HepG2 (cell line): ENCODE measurements around the gene TSEN34. TPM values are rescaled to one million over a fixed set of nuclear protein-coding genes. Genes with fewer than 3 reads are reported as not detected.

Experiments used
- ASH2L ChIP-seq: fragments of 300-600, 200-600 bp; sonication (generic); IDR thresholded peaks from 2 replicates; pipeline ENCODE4 v1.7.0; 2017; ENCODE audit warnings: low read depth, mild to moderate bottlenecking, moderate library complexity, mixed read lengths, low read length; ENCODE audit not compliant: insufficient read length
- KMT2A ChIP-seq: sonication (generic); formaldehyde crosslinking; IDR thresholded peaks from 2 replicates; pipeline ENCODE4 v1.4.0; 2020; ENCODE audit warnings: missing genetic modification reagents
- NRL ChIP-seq: sonication (generic); formaldehyde crosslinking; IDR thresholded peaks from 2 replicates; pipeline ENCODE4 v1.5.0; 2020; ENCODE audit warnings: missing genetic modification reagents, mild to moderate bottlenecking, moderate library complexity, borderline replicate concordance
- SPEN ChIP-seq: sonication (generic); formaldehyde crosslinking; IDR thresholded peaks from 2 replicates; pipeline ENCODE4 v1.5.1; 2020; ENCODE audit warnings: low read depth, mild to moderate bottlenecking, missing genetic modification reagents
- TCF12 ChIP-seq, 2 experiments: fragments of 450-650 bp in 1 of 2; sonication (generic) in 1 of 2; formaldehyde crosslinking in 1 of 2; IDR thresholded peaks; 2 replicates each; pipeline versions ENCODE4 v1.6.1 to v1.8.0; 2017 to 2022; ENCODE audit warnings: antibody characterized with exemption in 1 of 2, mild to moderate bottlenecking in 1 of 2, missing genetic modification reagents in 1 of 2, moderate library complexity in 1 of 2
- TFE3 ChIP-seq: IDR thresholded peaks from 2 replicates; pipeline ENCODE4 v1.6.1; 2016
- TRAFD1 ChIP-seq: sonication (generic); formaldehyde crosslinking; IDR thresholded peaks from 2 replicates; pipeline ENCODE4 v1.5.1; 2020; ENCODE audit warnings: missing genetic modification reagents, mild to moderate bottlenecking, borderline replicate concordance
- ZBTB3 ChIP-seq: sonication (generic); formaldehyde crosslinking; IDR thresholded peaks from 2 replicates; pipeline ENCODE4 v1.4.0; 2020; ENCODE audit warnings: low read depth, mild to moderate bottlenecking, moderate library complexity, missing genetic modification reagents, borderline replicate concordance
- ZC3H4 ChIP-seq: sonication (generic); formaldehyde crosslinking; IDR thresholded peaks from 2 replicates; pipeline ENCODE4 v1.4.0; 2020; ENCODE audit warnings: missing genetic modification reagents, borderline replicate concordance
- ZFP36L2 ChIP-seq: sonication (generic); formaldehyde crosslinking; IDR thresholded peaks from 2 replicates; pipeline ENCODE4 v1.4.0; 2020; ENCODE audit warnings: missing genetic modification reagents
- ZSCAN9 ChIP-seq: IDR thresholded peaks from 2 replicates; pipeline ENCODE4 v1.6.1; 2016; ENCODE audit warnings: borderline replicate concordance
- polyA plus RNA-seq, 8 experiments: library from polyadenylated mRNA; depleted of rRNA in 3 of 8; stranded (reverse) in 7 of 8; unstranded in 1 of 8; fragments of >200 nt; fragmentation: Illumina TruSeq in 4 of 8; extraction: Trizol in 4 of 8; gene quantifications; 2 replicates each; pipeline versions ENCODE4 v1.2.1 to v1.2.3, GENCODE V29; 2011 to 2016; ENCODE audit warnings: low read depth in 4 of 8, missing spikeins in 1 of 8, mixed read lengths in 1 of 8; ENCODE audit not compliant: insufficient read depth in 1 of 8
- total RNA-seq, 5 experiments: library from RNA; depleted of rRNA; stranded (reverse); fragments of >200 nt; fragmentation: Illumina TruSeq; extraction: Trizol; gene quantifications; 2 replicates each; pipeline ENCODE4 v1.2.3, GENCODE V29; 2016; ENCODE audit warnings: low read depth in 1 of 5
- TF ChIP-seq, protein P1 (sequence below): sonication (generic); formaldehyde crosslinking; IDR thresholded peaks from 2 replicates; pipeline ENCODE4 v1.8.0; 2022; ENCODE audit warnings: mild to moderate bottlenecking, missing genetic modification reagents; ENCODE audit not compliant: insufficient replicate concordance

TSEN34 gene
- total and polyA plus RNA-seq, 2 of the 13 experiments (the other 11 are each of a cell fraction or from before 2014, with no cell fraction given): 55.1 to 65.4 TPM

DNA sequence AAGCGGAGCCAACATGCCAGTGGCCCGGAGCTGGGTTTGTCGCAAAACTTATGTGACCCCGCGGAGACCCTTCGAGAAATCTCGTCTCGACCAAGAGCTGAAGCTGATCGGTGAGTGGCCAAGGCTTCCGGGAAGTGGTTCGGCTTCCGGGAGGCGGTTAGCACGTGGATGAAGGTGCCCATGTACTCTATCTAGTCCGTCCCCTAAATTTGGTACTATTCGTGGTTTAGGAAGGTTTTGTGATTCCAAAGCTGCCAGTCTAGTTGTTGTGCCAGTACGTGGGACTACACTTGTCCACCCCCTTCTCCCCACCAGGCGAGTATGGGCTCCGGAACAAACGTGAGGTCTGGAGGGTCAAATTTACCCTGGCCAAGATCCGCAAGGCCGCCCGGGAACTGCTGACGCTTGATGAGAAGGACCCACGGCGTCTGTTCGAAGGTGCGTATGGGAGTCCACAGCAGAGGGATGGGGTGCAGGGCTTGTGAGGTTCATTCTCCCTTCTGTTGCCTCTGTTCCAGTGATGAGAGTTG lies 10.1 kb downstream of the TSEN34 start (continued):
- TF ChIP-seq TRAFD1 (no peak), ZC3H4 (CRISPR knock-in tag) (no peak), ZBTB3 (CRISPR knock-in tag) (no peak), ZSCAN9 (CRISPR knock-in tag) (no peak), NRL (peak; percentile 5; the same call in 1 of the 2 replicates), TFE3 (CRISPR knock-in tag) (no peak), ASH2L (peak; percentile 6), ZFP36L2 (CRISPR knock-in tag) (no peak), KMT2A (CRISPR knock-in tag) (no peak), TCF12 (IDR thresholded peaks at IDR 0.05) (no peak), TCF12 (CRISPR knock-in tag; IDR thresholded peaks at IDR 0.05) (no peak), SPEN (no peak)
- TF ChIP-seq, protein P1, sequence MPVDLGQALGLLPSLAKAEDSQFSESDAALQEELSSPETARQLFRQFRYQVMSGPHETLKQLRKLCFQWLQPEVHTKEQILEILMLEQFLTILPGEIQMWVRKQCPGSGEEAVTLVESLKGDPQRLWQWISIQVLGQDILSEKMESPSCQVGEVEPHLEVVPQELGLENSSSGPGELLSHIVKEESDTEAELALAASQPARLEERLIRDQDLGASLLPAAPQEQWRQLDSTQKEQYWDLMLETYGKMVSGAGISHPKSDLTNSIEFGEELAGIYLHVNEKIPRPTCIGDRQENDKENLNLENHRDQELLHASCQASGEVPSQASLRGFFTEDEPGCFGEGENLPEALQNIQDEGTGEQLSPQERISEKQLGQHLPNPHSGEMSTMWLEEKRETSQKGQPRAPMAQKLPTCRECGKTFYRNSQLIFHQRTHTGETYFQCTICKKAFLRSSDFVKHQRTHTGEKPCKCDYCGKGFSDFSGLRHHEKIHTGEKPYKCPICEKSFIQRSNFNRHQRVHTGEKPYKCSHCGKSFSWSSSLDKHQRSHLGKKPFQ (CRISPR knock-in tag): no peak
- TF ChIP-seq, all 625 proteins: peak for 24
